GM10266 (cell line): Measurements from ENCODE around the gene SUN1.

Source experiments
- DNase-seq: peaks from one replicate; pipeline ENCODE4 v3.0.0; 2012; ENCODE audit errors: extremely low spot score
- TF ChIP-seq, protein P1 (sequence below): IDR thresholded peaks from 2 replicates; pipeline ENCODE4 v1.5.1; 2012; ENCODE audit warnings: mild to moderate bottlenecking, low read depth; ENCODE audit not compliant: control insufficient read depth, insufficient read depth; ENCODE audit errors: missing control alignments

SUN1 gene

DNA sequence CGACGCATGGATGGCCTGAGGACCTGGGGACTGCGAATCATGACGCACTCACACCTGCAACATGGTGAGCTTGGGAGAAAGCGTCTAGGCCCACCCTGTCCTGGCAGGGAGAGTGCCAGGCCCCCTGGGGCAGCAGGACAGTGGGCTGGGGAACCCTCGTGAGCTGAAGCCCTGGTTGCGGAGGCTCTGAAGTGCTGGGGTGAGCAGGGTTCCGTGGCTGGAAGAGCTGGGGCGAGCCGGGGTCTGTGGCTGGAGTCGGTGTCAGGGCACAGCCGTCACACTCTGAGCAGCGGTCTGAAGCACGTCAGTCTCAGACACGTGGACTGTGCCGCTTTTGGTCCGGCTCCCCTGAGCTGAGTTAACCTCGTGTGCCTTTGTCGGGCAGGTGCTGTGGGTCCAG lies 4.7 kb downstream of the SUN1 start:
- TF ChIP-seq, protein P1, sequence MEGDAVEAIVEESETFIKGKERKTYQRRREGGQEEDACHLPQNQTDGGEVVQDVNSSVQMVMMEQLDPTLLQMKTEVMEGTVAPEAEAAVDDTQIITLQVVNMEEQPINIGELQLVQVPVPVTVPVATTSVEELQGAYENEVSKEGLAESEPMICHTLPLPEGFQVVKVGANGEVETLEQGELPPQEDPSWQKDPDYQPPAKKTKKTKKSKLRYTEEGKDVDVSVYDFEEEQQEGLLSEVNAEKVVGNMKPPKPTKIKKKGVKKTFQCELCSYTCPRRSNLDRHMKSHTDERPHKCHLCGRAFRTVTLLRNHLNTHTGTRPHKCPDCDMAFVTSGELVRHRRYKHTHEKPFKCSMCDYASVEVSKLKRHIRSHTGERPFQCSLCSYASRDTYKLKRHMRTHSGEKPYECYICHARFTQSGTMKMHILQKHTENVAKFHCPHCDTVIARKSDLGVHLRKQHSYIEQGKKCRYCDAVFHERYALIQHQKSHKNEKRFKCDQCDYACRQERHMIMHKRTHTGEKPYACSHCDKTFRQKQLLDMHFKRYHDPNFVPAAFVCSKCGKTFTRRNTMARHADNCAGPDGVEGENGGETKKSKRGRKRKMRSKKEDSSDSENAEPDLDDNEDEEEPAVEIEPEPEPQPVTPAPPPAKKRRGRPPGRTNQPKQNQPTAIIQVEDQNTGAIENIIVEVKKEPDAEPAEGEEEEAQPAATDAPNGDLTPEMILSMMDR: no peak

DNA sequence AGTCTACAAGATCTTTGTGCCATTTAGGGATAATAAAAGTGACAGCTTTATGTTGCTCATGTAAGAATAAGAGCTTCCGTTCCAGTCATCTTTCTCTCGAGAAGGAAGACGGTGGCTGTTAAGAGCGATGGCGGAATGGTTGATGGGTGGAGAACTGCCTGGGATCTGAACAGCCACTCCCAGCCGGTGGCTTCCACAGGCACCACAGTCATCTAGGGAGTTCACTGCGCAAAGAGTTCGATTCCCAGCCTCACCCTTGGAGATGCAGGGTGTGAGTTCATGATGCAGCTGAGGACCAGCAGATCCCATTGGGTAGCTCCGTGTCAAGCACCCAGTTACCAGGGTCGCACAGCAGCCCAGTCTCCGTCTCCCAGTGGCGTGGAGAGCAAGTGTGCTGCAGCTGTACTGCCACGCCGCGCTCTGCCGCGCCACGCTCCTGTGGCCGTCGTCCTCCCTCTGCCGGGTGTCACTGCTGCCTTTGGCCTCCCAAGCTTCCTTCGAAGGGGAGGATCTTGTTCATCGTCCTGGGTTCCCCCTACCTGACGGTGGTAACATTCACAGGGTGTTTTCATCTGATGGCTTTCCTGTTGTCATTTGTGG lies 7.8 kb downstream of the SUN1 start:
- TF ChIP-seq, protein P1: no peak
- DNase-seq: no peak

More for the DNA sequence above, 4.7 kb downstream of the SUN1 start:
- no peak for DNase-seq

DNA sequence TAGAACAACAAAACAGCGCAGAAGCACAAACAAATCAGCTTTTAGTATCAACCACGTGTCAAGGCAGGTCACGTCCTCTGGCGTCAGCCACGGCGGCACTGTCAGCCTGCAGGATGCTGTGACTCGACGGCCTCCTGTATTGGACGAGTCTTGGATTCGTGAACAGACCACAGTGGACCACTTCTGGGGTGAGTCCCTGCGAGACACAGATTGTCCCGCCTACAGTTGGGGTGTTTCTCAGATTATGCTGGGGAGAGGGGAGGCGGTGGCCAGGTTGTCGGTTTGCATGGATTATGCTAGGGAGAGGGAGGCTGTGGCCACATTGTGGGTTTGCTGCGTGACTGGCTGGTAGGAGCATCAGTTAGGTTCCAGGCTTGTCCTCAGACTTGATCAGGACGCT lies 9.7 kb downstream of the SUN1 start:
- TF ChIP-seq, protein P1: no peak
- no peak for DNase-seq

DNA sequence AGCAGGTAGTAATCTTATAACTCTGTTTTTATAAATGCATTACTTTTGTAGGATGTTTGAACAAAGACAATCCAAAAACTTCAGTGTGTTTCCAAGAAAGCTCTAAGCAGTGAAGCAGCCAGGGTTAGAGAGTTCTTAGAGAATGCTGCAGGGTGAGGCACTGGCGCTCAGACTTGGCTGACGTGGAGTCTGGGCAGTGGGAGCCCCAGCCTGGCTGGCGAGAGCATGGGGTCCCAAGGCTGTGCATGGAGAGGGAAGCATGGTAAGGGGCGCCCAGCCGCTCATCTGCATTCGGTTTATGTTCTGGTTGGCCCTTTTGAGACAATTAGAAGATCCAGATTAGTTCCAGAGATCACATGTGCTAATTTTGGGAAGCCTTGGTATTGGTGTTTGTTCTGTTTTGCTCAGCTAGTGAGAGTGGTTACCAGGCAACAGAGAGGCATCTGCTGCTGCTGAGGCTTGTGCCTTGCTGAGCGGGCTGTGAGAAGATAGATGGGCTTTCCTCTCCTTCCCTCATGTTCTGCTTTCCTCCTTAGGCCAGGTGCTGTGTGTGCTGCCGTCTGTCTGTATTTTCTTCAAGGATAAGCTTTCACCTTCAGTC lies 10.3 kb downstream of the SUN1 start:
- no peak for DNase-seq
- TF ChIP-seq, protein P1: no peak

DNA sequence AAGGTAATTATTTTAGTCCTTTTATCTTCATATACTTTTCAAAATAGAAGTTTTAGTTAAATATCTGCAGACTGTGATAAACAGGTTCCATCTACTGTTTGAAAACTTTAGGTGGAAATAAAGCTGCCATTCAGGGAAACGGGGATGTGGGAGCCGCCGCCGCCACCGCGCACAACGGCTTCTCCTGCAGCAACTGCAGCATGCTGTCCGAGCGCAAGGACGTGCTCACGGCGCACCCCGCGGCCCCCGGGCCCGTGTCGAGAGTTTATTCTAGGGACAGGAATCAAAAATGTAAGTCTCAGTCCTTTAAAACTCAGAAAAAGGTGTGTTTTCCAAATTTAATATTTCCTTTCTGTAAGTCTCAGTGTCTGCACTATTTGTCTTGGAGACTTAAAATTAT lies 11.0 kb downstream of the SUN1 start:
- TF ChIP-seq, protein P1: no peak
- no peak for DNase-seq

DNA sequence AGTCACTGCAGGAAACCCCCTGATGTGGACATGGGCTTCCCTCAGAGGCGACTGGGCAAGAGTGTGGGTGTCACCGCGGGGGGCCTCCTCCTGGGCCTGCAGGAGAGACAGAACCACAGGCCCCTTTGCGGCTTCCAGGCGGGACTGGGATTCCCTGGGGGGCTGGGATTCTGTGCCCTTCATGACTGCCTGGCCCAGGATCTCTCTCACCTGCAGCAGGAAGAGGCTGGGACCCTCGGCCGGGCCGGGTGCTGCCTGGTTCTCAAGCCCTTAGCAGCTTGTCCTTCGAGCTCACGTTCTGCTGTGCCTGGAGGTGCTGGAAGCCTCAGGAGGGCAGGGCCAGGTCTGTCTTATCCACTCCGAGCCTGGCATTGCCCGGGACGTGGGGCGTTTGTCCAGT lies 11.8 kb downstream of the SUN1 start:
- TF ChIP-seq, protein P1: no peak
- DNase-seq: no peak

DNA sequence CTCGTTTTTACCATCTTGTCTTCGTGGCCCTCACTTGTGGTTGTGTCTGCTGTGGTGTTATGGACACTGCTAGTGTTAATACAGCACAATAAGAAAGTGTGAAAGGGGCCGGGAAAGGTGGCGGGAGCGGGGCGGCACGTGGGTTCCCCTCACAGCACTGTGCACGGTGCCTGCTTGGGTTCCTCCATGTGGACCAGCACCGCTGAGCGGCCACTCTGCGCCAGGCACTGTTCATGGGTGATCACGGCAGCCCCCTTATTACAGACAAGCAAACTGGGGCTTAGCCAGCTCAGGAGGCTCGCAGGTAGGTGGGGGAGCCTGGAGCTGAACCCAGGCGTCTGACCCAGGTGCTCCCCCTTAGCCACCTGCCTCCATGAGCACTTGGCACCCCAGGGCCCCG lies 12.2 kb downstream of the SUN1 start:
- no peak for DNase-seq
- TF ChIP-seq, protein P1: no peak
